ENCODE data around the gene CPPED1.

Gene CPPED1

DNA sequence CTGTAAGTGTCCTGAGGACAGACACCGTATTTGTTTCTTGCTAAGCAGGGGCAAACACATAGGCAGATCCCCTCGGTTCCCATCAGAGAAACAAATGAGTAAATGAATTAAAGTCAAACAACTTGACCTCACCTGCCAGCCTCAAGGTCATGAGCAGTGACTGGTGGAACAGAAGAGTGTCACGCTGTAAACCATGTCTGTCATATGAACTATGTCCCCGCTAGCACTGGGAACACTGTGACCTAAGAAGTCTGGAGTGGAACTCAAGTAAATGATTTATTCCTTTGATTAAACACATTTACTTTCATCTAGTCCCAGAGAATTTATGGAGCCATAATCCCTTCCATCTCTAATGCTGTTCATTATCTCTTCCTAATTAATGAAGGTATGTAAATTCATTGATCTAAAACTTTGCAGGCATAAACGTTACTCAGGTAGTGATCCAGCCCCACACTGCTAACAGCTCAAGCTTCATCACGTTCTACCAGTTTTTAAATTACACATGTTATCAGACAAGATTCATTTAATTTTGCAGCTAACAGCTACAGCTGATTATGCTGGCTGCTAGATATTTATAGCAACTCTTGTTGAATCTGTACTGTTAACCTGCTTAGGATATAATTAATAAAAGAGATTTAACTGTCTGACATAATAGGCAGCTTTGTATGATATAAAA, 38.7 kb downstream of the CPPED1 start:
- no peak for DNase-seq

DNA sequence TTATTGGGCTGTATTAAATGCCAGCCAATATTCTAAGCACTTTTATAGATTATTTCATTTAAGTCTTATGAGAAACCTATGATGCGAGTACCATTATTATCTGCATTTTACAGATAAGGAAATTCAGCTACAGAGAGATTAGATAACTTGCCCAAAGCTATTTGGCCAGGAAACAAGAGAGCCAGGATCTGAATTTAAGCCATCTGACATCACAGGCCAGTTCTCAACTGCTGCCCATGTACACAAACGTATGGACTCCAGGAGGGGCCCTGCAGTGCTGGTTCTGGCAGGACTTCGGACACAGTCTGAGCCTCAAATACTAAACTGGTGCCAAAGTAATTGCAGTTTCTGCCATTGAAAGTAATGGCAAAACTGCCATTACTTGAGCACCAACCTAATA, 40.2 kb downstream of the CPPED1 start:
- DNase-seq: no peak

DNA sequence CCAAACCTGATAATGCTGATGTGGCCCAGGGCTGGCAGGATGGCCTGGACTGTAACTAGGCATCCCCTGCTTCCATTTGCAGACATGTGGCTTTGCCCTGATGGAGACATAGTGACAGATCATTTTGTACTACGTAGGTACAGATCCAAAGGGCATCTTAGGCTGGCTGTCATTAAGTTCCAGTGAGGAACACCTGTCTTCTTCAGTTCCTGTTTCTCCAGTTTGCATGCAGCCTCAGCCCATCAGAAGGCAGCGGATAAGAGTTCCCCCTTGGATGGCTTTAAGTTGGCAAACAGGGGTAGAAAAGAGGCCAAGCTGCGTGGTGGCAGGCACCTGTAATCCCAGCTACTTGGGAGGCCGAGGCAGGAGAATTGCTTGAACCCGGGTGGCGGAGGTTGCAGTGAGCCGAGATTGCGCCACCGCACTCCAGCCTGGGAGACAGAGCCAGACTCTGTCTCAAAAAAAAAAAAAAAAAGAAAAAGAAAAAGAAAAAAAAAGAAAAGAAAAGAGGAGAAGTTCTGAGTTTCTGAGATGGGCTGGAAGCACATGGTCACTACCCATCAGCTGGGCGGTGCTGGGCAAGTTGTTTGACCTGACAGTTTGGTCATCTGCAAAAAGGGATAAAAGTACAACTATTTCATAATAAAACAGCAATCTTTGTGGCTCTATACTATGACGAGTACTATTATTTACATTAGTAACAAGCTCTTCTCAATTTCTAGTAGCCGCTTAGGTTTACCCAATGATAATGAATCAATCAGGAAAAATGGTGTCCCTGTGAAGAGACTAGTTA, 42.7 kb downstream of the CPPED1 start:
- no peak for DNase-seq

DNA sequence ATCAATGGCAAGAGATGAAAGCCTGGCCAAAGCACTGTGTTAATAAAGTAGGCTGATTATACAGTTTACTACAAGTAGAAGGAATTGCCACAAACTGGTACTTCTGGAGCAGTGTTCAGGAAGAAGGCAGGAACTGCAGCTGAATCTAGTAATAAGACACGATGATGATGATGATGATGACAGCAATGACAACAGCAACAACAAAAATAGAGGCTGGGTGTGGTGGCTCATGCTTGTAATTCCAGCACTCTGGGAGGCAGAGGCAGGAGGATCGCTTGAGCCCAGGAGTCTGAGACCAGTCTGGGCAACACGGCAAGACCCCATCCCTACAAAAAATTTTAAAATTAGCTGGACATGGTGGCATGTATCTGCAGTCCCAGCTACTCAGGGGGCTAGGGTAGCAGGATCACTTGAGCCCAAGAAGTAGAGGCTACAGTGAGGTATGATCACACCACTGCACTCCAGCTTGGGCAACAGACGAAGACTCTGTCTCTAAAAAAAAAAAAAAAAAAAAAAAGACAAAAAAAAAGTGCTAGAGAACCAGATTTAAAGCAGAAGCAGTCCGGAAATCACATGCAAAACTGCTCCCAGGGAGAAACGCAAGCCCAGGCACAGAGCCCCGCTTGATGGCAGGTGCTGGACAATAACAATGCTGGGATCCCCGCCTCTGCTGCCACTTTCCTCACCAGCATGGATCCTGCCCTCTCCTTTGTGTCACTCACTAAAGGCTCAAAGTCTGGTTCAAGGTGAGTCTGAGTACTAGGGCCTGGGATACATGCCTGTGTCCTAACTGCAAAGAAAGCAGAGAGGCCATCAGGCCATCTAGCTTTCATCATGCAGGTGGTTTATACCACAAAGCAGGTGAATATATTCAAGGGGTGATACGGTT, 44.8 kb downstream of the CPPED1 start:
- no peak for DNase-seq

DNA sequence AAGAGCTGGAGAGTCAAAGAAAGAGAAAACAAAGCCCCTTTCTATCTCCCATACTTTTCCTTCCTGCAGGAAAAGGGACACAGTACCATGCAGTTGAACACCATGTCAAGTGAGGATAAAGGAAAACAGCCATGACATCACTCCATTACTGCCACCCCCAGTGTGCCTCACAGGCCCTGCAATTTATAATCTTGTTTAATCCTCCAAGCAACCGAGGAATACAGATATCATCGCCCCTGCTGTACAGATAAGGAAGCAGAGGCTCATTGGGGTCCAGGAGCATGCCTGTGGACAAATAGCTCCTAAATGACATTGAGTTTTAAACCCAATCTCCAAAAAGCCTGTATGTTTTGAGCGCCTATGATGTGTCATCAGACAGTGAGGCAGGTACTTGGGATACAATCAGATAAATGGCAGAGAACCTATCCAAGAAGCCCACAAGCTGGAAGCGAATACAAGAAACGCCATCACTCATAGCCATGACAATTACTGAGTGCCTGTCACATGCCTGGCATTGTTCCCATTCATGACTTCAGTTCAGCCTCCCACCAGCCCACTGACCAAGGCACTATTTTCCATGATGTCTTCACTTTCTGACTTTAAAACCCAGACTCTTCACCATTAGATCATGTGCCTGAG, 45.5 kb downstream of the CPPED1 start:
- peak; percentile 28 for DNase-seq

DNA sequence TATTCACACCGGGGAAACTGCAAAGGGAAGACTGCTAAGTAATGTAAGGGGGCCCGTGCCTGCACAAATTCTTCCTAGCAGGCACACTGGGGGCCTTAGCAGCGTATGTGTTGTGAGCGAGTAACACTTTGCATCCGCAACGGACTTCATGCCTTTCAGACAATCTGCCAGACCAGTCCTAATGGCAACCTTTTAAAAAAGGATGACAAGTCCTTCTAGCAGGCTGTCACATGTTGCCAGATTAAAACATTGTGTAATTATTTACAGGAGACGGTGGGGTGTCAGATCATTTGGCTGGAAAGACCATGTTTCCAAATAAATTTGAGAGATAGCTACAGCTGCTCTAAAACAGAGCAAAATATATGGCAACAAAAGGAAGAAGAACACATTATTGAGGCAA, 46.1 kb downstream of the CPPED1 start:
- DNase-seq: no peak

DNA sequence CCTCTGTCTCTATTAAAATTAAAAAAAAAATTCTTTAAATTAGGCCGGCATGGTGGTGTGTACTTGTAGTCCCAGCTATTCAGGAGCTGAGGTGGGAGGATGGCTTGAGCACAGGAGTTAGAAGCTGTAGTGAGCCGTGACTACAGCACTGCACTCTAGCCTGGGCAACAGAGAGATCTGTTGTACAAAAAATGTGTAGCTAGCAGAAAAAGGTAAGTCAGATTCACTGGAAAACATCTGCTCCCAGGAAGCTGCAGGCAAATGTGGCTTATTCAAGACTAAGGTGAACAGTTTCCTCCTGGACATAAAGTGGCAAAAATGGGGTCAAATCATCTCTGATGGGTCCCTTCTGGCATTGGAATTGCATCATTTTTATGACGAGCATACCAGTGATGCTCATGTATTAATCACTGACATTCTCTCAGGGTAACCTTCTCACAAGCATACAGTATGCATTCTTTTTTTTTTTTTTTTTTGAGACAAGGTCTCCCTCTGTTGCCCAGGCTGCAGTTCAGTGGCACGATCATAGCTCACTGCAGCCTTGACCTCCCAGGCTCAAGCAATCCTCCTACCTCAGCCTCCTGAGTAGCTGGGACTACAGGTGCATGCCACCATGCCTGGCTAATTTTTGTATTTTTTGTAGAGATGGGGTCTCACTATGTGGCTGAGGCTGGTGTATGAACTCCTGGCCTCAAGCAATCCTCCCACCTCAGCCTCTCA, 48.7 kb downstream of the CPPED1 start:
- DNase-seq: no peak

DNA sequence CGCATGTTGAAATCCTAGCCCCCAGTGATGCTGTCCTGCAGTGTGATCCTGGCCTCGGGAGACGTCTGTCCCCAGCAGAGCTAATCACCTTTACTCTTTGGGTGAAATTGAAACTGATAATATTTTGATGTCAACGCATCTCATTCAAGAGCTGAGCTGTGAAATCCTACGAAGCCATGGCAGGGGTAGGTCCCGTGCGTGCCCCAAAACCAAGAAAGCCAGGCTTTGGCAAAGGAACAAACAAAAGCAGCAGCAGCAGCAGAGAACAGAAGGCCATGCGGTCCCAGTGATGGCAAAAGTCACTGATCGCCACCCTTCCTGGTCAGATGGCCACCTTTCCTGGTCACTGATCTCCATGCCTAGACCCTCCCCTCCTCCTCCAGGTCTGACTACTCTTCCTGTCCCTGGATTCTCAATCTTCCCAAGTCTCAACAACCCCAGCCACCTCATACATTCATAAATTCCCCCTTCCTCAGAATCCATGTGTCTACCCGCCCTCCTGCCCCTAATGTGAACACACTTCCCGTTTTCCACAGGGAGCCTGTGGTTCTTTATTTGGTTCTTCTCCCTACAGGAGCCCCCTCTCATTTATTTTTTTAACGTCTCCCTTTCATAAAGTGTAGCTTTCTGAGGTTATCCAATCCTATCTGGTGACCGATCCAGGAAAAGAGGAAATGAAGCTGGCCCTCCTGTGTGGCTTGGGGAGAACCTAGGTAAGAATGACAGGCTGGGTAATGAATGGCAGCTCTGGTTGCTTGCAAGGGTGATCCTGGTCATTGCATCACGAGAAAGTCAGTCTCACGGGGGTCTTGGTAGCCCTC, 50.3 kb downstream of the CPPED1 start:
- DNase-seq: no peak

DNA sequence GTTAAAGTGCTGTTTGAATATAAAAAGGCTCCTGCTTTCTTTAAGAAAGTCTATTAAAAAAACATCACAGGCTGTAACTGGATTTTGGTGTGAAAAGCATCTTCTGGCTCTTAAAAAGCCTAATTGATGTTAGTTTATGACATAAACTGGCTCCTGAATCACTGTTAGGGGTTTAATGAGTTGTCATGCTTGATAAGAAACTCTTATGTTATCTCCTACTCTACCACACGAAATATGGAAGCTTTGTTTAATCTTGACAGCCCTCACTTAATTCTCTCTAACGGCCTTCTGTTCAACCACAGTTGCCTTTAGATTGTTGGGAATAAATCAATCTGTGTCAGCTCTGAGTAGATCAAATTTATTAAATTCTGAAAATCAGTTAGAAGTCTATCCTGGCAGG, 51.5 kb downstream of the CPPED1 start:
- peak; percentile 42 for DNase-seq

DNA sequence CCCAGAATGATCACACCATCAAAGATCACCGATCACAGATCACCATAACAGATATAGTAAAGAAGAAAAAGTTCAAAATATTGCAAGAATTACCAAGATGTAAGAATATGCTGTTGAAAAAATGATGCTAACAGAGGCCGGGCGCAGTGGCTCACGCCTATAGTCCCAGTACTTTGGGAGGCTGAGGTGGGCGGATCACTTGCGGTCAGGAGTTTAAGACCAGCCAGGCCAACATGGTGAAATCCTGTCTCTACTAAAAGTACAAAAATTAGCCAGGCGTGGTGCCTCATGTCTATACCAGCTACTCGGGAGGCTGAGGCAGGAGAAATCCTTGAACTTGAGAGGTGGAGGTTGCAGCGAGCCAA, 53.2 kb downstream of the CPPED1 start:
- DNase-seq: no peak

DNA sequence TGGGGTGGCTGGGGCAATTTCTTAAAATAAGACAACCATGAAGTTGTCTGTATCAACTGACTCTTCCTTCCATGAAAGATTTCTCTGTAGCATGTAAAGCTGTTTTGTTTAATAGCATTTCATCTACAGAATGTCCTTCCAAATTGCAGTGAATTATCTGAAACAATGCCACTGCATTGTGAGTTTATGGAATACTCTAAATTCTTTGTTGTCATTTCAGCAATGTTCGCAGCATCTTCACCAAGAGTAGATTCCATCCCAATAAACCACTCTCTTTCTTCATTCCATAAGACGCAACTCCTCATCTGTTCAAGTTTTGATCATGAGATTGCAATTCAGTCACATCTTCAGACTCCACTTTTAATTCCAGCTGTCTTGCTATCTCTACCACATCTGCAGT, 54.6 kb downstream of the CPPED1 start:
- DNase-seq: no peak

DNA sequence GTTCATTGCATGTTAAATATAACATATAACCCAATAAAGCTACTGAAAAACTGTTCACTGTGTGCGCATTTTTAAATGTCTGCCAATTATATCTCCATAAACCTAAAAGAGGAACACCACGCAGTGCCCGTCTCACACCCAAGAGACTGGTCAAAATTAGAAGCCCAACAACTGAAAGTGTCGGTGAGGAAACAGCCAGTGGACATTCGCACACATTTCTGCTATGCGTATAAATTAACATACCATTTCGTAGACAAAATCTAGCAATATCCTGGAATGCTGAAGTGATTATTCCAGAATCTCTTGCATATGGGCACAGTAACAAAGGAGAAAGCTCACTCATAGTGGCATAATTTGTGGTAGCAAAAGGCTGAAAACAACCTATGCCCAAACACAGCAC, 55.9 kb downstream of the CPPED1 start:
- DNase-seq: no peak

DNA sequence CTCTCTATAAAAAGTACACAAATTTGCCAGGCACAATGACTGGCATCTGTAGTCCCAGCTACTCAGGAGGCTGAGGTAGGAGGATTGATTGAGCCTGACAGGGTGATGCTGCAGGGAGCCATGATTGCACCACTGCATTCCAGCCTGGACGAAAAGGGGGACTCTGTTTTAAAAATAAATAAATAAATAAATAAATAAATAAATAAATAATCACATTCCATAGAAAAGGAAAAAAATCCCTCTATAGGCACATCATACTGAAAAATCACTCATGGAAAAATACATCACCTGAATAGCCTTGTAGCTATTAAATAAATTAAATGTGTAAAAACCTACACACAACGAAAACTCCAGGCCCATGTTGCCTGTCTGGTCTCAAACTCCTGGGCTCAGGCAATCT, 56.4 kb downstream of the CPPED1 start:
- no peak for DNase-seq

DNA sequence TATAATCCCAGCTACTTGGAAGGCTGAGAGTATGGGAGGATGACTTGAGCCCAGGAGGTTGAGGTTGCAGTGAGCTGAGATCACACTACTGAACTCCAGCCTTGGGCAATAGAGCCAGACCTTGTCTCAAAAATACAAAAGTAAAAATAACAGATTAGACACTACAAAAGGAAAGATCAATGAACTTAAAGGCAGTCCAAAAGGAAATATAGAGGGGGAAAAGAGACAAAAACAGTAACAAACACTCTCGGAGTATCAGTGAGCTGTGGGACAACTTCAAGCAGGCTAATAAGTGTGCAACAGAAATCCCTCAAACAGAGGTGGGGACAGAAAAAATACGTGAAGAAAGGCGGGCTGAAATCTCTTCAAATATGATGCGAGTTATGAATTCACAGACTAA, 58.8 kb downstream of the CPPED1 start:
- no peak for DNase-seq

DNA sequence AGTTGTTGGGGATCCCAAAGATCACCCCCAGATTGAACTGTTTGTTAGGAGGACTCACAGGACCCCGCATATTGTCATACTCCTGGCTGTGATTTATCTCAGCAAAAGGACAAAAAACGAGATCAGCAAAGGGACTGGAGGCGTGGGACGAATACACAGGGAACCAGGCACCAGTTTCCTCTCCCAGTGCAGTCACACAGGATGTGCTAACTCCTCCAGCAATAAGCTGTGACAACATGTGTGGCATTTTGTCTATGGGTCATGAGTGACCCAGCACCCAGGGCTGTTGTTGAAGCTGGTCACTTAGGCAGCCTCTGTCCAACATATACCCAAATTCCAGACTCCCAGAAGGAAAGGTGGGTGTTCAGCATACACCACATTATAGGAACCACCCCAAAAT, 60.9 kb downstream of the CPPED1 start:
- no peak for DNase-seq

DNA sequence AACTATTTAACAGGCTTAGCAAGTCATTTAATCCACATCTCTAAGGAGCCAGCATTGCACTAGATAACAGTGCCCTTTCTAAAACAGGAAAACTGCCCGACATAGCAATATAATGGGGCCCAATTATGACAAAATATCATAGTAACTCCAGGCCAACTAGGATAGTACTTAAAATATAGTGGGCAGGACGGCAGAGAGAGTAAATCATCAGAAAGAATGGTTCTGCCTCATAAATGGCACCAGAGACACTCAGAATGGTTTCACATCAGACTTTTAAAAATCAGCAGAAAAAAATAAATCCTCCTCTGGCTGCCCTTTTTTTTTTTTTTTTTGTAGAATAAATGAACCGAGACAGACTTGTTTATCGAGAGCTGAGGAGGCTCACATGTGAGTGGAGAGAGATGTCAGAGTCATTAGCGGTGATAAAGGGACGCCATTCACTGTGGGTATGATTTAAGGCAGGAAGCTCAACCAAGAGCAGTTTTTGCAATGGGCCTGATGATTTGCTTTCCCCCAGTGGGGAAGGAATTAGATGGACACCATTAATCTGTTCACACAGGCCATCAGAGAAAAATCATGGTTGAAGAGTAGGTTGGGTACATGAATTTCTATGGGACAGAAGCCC, 62.6 kb downstream of the CPPED1 start:
- DNase-seq: no peak

DNA sequence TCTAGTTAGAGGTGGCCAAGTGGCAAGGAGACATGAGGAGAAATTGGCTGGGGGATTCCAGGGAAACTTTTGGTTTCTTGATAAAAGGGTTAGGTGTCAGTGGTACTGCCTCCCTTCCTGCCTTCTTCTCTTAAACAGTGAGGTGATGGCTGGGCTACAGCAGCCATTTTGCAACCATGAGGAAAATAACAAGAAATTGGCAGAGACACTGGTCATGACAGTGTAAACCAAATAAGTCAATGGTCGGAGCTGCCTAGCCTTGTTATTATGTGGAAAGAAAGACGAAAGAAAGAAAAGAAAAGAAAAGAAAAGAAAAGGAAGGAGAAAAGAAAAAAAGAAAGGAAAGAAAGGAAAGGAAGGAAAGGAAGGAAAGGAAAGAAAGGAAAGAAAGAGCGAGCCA, 63.9 kb downstream of the CPPED1 start:
- no peak for DNase-seq

DNA sequence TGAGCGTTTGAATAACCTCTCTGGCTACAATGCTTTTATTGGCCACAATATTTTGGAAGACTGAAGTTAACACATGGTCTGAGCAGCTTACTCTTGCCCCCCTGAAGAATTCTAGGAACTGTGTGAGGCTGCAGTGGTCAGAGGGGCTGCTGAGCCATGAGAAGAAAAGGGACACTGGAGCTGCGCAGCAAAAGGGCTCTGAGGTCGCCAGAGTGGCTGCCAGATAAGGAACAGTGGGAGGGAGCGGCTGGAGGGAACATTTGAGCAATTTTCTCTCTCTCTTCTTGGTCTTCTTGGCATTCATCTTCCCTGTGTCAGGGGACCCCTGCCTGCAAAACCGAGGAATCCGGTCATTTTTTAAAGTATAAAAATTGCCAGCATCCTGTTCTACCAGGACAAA, 66.1 kb downstream of the CPPED1 start:
- no peak for DNase-seq

DNA sequence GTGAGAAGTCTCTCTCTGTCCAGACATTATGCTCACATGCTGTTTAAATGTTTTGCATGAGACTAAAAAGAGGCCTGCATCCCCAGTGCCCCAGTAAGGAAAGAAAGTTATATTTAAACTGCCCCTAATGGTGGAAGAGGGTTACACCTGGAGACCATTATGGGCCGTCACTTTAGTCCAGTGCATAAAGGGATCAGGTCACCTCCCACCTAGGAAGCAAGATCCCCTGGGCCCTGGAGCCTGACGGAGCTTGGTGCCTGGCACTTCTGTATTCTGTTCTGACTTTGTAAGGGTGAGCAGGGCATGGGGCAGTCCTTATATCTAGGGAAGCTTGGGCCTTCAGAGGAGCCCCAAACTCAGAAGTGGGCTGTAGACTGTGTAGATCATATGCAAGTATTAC, 67.9 kb downstream of the CPPED1 start:
- no peak for DNase-seq

DNA sequence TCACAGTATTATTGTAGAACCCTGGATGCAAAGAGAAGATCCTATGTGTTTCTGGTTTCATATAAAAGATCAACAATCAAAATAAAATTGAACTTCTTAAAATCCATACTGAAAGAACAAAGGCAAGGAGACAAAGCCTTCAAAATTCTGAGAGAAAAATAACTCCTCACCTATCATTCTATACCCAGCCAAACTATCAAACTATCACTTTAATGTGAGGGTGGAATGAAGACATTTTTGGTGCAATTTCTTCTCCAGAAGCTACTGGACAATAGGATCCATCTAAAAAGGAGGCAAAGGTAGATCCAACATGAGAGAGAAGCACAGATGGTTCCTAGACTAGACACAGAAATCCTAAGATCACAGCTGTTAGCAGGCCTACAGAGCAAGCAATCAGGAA, 71.1 kb downstream of the CPPED1 start:
- no peak for DNase-seq

DNA sequence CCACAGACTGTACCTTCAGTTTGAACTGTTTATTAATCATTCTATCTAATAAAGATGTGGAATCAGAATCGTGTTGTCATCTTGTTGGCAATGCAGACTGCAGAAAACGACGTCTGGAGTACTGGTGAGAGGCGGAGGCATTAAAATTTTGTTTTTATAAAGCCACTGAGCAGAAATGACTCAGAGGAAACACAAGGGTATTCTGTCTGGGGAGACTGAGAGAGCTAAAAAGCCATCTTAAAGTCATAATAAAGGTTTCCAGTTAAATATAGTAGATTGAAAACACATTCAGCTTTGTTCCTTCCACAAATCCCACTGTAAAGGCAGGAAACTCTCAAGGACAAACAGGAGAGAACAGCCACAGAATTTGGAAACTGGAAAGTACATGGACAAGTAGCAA, 74.2 kb downstream of the CPPED1 start:
- DNase-seq: no peak

All from eye (tissue), 1 donor.